HFF-Myc (cell line): ENCODE measurements around the gene ING5.

Experiments
- DNase-seq: peaks from one replicate; pipeline ENCODE4 v3.0.0-alpha.2; 2011; ENCODE audit warnings: low read depth; ENCODE audit errors: extremely low read depth
- H3K4me3 ChIP-seq: replicated peaks from 2 replicates; pipeline ENCODE4 v1.5.1; 2011; ENCODE audit warnings: low read depth, mild to moderate bottlenecking, control low read depth, low read length
- TF ChIP-seq, protein P1 (sequence below): IDR thresholded peaks from 2 replicates; pipeline ENCODE4 v1.5.1; 2012; ENCODE audit warnings: mild to moderate bottlenecking, low read depth, low read length, control low read depth; ENCODE audit errors: missing control alignments

Gene ING5

DNA sequence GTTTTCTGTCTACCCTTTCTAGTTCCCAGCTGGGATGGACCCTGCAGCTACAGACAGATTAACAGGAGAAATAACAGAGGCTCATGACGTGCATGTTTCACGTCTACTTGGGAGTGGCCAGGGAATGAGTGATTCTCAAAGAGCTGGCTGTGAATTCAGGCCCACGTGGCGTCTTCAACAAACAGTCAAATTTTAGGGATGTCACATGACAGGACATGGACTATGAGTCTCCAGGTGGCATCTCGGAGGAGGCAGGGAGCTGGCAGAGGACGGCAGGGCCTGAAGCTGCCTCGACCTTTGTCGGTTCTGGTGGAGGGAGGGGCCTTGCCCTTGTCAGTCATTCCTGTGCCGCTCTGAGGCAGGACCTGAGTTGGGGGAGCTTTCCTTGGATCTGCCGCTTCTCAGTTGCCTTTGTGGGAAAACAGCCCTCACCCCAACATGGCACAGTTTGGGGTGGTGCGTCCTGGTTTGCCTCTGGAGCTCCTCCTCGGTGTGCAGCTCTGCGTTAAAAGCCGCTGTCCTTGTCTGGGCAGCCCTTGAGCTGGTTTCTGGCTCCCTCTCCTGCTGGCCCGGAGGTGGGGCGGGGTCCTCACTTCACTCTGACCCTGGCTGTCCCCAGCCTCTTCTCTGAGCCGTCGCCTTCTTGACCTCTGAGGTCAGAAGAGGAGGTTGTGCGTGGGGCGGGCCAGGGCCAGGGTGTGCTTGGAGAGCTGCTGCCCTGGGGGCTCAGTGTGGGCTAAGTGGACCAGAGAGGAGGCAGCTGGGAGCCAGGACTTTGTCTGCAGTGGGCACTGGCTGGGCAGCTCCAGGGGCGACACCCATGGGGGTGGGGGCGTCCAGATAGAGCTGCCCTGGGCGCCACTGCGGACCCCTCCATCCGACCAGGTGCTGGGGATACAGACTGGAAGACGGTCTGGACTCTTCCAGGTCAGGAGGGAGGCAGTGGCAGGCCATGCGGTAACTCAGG, 62.7 kb downstream of the ING5 start:
- TF ChIP-seq, protein P1, sequence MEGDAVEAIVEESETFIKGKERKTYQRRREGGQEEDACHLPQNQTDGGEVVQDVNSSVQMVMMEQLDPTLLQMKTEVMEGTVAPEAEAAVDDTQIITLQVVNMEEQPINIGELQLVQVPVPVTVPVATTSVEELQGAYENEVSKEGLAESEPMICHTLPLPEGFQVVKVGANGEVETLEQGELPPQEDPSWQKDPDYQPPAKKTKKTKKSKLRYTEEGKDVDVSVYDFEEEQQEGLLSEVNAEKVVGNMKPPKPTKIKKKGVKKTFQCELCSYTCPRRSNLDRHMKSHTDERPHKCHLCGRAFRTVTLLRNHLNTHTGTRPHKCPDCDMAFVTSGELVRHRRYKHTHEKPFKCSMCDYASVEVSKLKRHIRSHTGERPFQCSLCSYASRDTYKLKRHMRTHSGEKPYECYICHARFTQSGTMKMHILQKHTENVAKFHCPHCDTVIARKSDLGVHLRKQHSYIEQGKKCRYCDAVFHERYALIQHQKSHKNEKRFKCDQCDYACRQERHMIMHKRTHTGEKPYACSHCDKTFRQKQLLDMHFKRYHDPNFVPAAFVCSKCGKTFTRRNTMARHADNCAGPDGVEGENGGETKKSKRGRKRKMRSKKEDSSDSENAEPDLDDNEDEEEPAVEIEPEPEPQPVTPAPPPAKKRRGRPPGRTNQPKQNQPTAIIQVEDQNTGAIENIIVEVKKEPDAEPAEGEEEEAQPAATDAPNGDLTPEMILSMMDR: no peak
- no peak for DNase-seq
- no peak overlapping the region for H3K4me3 ChIP-seq

GRCh38 chr2:241767464-241768250, 65.8 kb downstream of the ING5 start:
- H3K4me3 ChIP-seq: no peak overlapping the region
- TF ChIP-seq, protein P1: no peak
- DNase-seq: no peak

- no peak overlapping the region for H3K4me3 ChIP-seq
- no peak for DNase-seq
- TF ChIP-seq, protein P1: no peak
Observed at GRCh38 chr2:241768251-241768711, 66.4 kb downstream of the ING5 start.

- no peak overlapping the region for H3K4me3 ChIP-seq
- no peak for DNase-seq
- TF ChIP-seq, protein P1: no peak
Observed at GRCh38 chr2:241768850-241769249, 67.0 kb downstream of the ING5 start.

DNA sequence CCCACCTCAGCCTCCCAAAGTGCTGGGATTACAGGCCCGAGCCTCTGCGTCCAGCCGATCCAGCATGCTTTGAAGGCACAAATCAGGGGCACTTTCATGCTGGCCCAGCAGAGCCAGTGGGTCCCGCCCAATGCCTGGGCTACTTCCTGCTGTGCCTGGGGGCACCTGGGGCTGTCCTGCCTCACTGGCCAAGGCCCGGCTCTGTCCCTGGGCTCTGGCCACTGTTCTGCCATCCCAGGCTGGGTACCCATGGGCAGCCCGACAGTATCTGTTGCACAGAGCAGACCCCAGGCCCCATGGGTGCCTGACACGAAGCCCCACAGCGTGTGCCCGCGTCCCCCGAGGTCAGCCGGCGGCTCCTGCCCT, 68.0 kb downstream of the ING5 start:
- TF ChIP-seq, protein P1: no peak
- no peak for DNase-seq
- no peak overlapping the region for H3K4me3 ChIP-seq

DNA sequence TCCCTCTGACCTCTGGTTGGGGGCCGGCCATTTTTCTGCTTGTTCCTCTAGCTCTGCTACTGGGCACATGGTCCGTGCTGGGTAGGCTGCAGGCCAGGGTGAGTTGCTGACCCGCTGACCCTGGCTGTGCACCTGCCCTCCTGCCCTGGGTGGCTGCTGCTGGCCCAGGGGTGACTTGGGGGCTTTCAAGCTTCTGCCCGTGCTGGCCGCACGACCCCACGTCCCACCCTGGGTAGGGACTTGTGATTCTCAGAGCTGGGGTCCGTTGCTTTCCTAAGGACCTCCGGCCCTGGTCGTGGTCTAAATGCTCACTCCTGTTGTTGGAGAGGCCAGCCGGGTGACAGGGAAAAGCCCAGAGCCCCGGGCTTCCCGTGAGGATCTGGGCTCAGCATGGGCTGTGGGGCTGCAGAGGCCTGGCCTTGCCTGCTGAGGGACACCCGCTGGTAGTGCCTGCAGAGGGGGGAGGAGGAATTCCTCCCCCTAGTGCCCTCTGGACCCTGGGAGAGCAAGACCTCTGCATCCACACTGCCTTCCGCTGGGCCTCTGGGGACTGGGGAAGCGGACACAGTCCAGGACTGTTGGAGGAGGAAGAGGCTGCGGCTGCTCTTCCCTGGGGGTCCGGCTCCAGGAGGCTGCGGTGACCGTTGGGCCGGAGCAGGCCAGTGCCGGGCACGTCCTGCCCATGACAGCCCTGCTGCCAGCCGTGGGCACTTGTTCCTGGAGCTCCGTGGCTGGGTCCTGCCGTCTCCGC, 68.5 kb downstream of the ING5 start:
- TF ChIP-seq, protein P1: no peak
- DNase-seq: no peak
- H3K4me3 ChIP-seq: no peak overlapping the region
